Stimulated activated naive CD8-positive, alpha-beta T cell treated with anti-CD3 and anti-CD28 coated beads, Interleukin-15, amount 100 ng/mL, for 72 hours (primary cell): ENCODE measurements around the gene CNN2.
A peak's percentile ranks its signal among the peaks of the same experiment; 100 is the strongest.

ENCODE experiments used
- ATAC-seq: fragments of 150-1000 bp; cut with Tn5 transposase; 2 replicates; pipeline ENCODE4 v1.10.0; 2021; ENCODE audit warnings: mild to moderate bottlenecking, moderate library complexity
- DNase-seq, 2 donors: peaks; one replicate each; pipeline ENCODE4 v3.0.0; 2021 to 2022
- H3K27ac Mint-ChIP-seq, 2 donors: one replicate each; pipeline ENCODE4 v1.8.0; 2022; ENCODE audit warnings: mild to moderate bottlenecking in 2 of 2, mixed read lengths in 2 of 2, moderate library complexity in 2 of 2
- H3K27me3 Mint-ChIP-seq: one replicate; pipeline ENCODE4 v1.8.0; 2022; ENCODE audit warnings: mixed read lengths
- H3K4me1 Mint-ChIP-seq: one replicate; pipeline ENCODE4 v1.8.0; 2022; ENCODE audit warnings: mild to moderate bottlenecking, mixed read lengths
- H3K4me3 Mint-ChIP-seq, 2 donors: one replicate each; pipeline ENCODE4 v1.8.0; 2022; ENCODE audit warnings: mild to moderate bottlenecking in 2 of 2, mixed read lengths in 2 of 2, moderate library complexity in 1 of 2
- H3K9me3 Mint-ChIP-seq, 2 donors: one replicate each; pipeline ENCODE4 v1.8.0; 2022; ENCODE audit warnings: mixed read lengths in 2 of 2

Gene CNN2

DNA sequence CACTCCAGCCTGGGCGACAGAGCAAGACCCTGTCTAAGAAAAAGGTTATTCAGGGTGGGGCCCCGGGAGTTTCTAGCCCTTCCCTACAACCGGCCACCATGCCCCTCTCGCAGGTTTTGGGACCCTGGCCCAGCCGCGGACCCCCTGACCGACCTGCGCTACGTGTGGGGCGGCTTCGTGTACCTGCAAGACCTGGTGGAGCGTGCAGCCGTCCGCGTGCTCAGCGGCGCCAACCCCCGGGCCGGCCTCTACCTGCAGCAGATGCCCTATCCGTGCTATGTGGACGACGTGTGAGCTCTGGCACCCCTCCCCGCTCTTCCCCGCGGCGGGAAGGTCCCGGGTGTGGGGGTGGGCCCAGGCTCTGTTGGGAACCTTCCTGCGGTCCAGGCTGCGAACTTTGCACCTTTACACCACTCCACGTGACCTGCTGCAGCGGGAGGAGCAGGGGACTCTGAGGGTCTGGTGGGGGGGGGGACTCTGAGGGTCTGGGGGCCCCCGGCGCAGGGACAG, 19.8 kb downstream of the CNN2 start:
- Mint-ChIP-seq H3K4me1 (peaks cover 17% of the 10 kb centered on the region), H3K27me3 (no peaks in the 10 kb centered on the region), H3K27ac (no peak overlapping the region), H3K9me3 (no peaks in the 10 kb centered on the region), H3K4me3 (no peak overlapping the region)
- DNase-seq (no peak), ATAC-seq (no peak)

DNA sequence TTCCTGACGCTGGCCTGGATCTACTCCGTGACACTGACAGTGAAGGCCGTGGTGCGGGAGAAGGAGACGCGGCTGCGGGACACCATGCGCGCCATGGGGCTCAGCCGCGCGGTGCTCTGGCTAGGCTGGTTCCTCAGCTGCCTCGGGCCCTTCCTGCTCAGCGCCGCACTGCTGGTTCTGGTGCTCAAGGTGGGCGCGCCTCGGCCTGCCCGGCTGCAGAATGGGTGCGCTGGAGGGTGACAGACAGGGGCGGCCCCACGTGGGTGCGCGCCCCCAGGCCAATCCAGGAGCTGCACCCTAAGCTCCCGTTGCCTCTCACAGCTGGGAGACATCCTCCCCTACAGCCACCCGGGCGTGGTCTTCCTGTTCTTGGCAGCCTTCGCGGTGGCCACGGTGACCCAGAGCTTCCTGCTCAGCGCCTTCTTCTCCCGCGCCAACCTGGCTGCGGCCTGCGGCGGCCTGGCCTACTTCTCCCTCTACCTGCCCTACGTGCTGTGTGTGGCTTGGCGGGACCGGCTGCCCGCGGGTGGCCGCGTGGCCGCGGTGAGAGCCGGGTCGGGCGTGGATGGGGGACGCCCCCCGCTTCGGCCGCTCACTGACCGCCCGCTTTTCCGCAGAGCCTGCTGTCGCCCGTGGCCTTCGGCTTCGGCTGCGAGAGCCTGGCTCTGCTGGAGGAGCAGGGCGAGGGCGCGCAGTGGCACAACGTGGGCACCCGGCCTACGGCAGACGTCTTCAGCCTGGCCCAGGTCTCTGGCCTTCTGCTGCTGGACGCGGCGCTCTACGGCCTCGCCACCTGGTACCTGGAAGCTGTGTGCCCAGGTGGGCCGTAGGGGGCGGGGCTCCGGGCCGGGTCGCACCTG, 20.7 kb downstream of the CNN2 start:
- Mint-ChIP-seq H3K4me3 (no peak overlapping the region), H3K9me3 (no peaks in the 10 kb centered on the region), H3K4me1 (peaks cover 18% of the 10 kb centered on the region), H3K27me3 (no peaks in the 10 kb centered on the region), H3K27ac (no peak overlapping the region)
- ATAC-seq (no peak), DNase-seq (no peak)

DNA sequence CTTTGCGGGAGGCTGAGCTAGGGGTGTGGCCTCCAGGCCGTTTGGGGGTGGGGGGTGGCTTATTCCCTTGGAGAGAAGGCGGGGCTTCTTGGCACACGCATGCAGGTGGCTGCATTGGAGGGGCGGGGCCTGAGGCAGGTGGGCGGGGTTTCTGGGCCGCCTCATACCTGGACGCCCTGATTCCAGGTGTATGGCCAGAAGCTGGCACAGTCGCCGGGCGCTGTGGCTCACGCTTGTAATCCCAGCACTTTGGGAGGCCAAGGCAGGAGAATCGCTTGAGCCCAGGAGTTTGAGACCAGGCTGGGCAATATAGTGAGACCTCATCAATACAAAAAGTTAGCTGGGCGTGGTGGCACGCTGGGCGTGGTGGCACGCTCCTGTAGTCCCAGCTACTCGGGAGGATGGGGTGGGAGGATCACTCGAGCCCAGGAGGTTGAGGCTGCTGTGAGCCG, 21.3 kb downstream of the CNN2 start:
- no peaks in the 10 kb centered on the region for H3K27me3 Mint-ChIP-seq
- H3K27ac Mint-ChIP-seq, result no peak overlapping the region
- DNase-seq (no peak), ATAC-seq (no peak)
- no peak overlapping the region for H3K4me3 Mint-ChIP-seq
- H3K4me1 Mint-ChIP-seq, result peaks cover 13% of the 10 kb centered on the region
- no peaks in the 10 kb centered on the region for H3K9me3 Mint-ChIP-seq

DNA sequence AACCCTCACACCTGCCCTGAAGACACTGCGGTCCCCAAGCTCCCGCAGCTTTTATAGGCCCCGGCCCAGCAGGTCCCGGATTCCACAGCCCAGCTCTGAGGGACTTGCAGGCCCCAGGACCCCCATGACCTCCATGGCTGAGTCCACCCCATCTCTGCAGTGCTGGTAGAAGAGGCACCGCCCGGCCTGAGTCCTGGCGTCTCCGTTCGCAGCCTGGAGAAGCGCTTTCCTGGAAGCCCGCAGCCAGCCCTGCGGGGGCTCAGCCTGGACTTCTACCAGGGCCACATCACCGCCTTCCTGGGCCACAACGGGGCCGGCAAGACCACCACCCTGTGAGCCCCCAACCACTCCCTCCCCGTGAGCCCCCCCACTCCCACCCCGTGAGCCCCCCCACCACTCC, 22.7 kb downstream of the CNN2 start:
- Mint-ChIP-seq H3K27ac (no peak overlapping the region), H3K27me3 (no peaks in the 10 kb centered on the region), H3K9me3 (no peaks in the 10 kb centered on the region), H3K4me1 (peaks cover 7% of the 10 kb centered on the region), H3K4me3 (no peak overlapping the region)
- DNase-seq, result no peak
- no peak for ATAC-seq

GRCh38 chr19:1049800-1050199, 23.4 kb downstream of the CNN2 start:
- ATAC-seq (no peak), DNase-seq (no peak)
- H3K9me3 Mint-ChIP-seq, result no peaks in the 10 kb centered on the region
- no peak overlapping the region for H3K4me3 Mint-ChIP-seq
- peaks cover 7% of the 10 kb centered on the region for H3K4me1 Mint-ChIP-seq
- H3K27ac Mint-ChIP-seq, result no peak overlapping the region
- no peaks in the 10 kb centered on the region for H3K27me3 Mint-ChIP-seq

GRCh38 chr19:1050989-1051788, 24.8 kb downstream of the CNN2 start:
- Mint-ChIP-seq H3K4me3 (no peak overlapping the region), H3K9me3 (peaks cover 0 to 3% of the 10 kb centered on the region in 2 donors), H3K27me3 (no peaks in the 10 kb centered on the region), H3K4me1 (peaks cover 7% of the 10 kb centered on the region), H3K27ac (peak overlapping the region in 1 of 2 donors; percentile 21)
- ATAC-seq, result no peak
- DNase-seq, result no peak

GRCh38 chr19:1051791-1052190, 25.4 kb downstream of the CNN2 start:
- H3K4me3 Mint-ChIP-seq, result no peak overlapping the region
- no peaks in the 10 kb centered on the region for H3K27me3 Mint-ChIP-seq
- ATAC-seq (no peak), DNase-seq (no peak)
- H3K9me3 Mint-ChIP-seq, result peaks cover 3 to 9% of the 10 kb centered on the region in 2 donors
- H3K4me1 Mint-ChIP-seq, result peaks cover 7% of the 10 kb centered on the region
- H3K27ac Mint-ChIP-seq, result peak overlapping the region in 1 of 2 donors; percentile 21

DNA sequence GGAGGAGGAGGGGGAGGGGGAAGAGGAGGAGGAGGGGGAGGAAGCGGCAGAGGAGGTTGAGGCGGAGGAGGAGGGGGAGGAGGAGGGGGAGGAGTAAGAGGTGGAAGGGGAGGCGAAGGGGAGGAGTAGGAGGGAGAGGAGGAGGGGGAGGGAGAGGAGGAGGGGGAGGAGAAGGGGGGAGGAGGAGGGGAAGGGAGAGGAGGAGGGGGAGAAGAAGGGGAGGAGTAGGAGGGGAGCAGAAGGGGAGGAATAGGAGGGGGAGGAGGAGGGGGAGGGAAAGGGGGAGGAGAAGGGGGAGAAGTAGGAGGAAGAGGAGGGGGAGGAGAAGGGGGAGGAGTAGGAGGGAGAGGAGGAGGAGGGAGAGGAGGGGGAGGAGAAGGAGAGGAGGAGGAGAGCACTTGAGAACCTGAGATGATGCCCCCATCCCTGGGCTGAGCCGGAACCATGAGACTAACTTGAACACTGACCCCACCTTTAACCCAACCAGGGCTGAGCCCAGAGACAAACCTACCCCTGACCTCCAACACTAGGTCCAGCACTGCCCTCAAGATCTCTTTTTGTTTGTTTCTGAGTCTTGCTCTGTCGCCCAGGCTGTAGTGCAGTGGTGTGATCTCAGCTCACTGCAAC, 26.1 kb downstream of the CNN2 start:
- peaks cover 10% of the 10 kb centered on the region for H3K4me1 Mint-ChIP-seq
- H3K27ac Mint-ChIP-seq, result no peak overlapping the region
- ATAC-seq (no peak), DNase-seq (no peak)
- no peak overlapping the region for H3K4me3 Mint-ChIP-seq
- H3K27me3 Mint-ChIP-seq, result no peaks in the 10 kb centered on the region
- H3K9me3 Mint-ChIP-seq, result peaks cover 7 to 15% of the 10 kb centered on the region in 2 donors

- H3K27me3 Mint-ChIP-seq, result no peaks in the 10 kb centered on the region
- H3K9me3 Mint-ChIP-seq, result peaks cover 9 to 25% of the 10 kb centered on the region in 2 donors
- DNase-seq (no peak), ATAC-seq (no peak)
- no peak overlapping the region for H3K27ac Mint-ChIP-seq
- H3K4me3 Mint-ChIP-seq, result no peak overlapping the region
- H3K4me1 Mint-ChIP-seq, result peaks cover 20% of the 10 kb centered on the region
Observed at GRCh38 chr19:1053176-1054101, 27.0 kb downstream of the CNN2 start.

DNA sequence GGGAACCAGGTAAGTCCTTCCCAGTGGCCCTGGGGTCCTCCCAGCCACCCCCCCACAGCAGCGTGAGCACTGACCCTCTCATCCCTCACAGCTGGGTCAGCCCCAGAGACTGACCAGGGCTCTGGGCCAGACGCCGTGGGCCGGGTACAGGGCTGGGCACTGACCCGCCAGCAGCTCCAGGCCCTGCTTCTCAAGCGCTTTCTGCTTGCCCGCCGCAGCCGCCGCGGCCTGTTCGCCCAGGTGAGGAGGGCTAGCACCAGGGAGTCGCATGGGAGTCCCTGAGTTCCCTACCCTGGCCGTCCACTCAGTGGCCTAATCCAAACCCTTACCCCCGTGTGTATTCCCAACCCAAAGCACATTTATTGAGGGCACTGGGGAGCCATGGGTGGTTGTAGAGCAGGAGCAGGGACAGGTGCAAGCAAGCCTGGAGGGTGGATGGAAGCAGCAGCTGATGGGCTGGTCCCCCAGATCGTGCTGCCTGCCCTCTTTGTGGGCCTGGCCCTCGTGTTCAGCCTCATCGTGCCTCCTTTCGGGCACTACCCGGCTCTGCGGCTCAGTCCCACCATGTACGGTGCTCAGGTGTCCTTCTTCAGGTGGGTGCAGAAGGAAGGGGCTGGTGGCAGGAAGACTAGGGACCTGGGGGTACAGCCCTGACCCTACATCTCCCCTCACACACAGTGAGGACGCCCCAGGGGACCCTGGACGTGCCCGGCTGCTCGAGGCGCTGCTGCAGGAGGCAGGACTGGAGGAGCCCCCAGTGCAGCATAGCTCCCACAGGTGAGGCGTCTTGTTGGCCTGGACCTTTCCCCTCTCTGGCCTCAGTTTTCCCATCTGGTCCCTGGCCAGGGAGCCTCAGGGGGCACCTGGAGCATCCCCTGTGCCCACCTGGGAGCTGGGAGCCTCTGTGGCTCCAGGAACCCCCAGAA, 28.0 kb downstream of the CNN2 start:
- Mint-ChIP-seq H3K27me3 (no peaks in the 10 kb centered on the region), H3K4me3 (no peak overlapping the region), H3K27ac (no peak overlapping the region), H3K4me1 (peaks cover 22% of the 10 kb centered on the region), H3K9me3 (peaks cover 9 to 27% of the 10 kb centered on the region in 2 donors)
- DNase-seq (no peak), ATAC-seq (no peak)

DNA sequence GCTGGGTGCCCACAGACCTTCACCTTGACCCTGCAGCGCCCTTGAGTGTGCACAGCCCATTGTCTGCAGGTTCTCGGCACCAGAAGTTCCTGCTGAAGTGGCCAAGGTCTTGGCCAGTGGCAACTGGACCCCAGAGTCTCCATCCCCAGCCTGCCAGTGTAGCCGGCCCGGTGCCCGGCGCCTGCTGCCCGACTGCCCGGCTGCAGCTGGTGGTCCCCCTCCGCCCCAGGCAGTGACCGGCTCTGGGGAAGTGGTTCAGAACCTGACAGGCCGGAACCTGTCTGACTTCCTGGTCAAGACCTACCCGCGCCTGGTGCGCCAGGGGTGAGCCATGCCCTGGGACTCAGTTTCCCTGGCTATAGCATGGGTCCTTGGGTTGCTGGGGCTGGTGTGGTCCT, 28.6 kb downstream of the CNN2 start:
- H3K4me3 Mint-ChIP-seq, result no peak overlapping the region
- H3K4me1 Mint-ChIP-seq, result peaks cover 22% of the 10 kb centered on the region
- H3K27me3 Mint-ChIP-seq, result no peaks in the 10 kb centered on the region
- peaks cover 9 to 27% of the 10 kb centered on the region in 2 donors for H3K9me3 Mint-ChIP-seq
- DNase-seq, result no peak
- H3K27ac Mint-ChIP-seq, result no peak overlapping the region
- no peak for ATAC-seq

DNA sequence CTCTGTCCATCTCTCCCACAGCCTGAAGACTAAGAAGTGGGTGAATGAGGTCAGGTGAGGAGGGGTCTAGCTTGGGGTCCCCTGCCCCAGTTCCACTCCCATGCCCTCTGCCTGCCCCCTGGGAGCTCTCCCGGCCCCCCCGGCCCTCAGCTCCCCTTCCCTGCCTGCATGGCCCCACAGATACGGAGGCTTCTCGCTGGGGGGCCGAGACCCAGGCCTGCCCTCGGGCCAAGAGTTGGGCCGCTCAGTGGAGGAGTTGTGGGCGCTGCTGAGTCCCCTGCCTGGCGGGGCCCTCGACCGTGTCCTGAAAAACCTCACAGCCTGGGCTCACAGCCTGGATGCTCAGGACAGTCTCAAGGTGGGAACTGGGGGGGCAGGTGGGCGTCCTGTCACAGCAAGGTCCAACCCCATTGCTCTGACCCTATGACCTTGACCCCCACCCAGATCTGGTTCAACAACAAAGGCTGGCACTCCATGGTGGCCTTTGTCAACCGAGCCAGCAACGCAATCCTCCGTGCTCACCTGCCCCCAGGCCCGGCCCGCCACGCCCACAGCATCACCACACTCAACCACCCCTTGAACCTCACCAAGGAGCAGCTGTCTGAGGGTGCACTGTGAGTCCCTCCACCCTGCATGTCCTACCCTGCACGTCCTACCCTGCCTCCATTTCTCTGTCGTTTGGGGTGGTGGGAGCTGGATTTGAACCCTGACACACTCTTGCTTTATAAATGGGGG, 29.6 kb downstream of the CNN2 start:
- ATAC-seq (no peak), DNase-seq (no peak)
- Mint-ChIP-seq H3K9me3 (peaks cover 9 to 27% of the 10 kb centered on the region in 2 donors), H3K4me3 (no peak overlapping the region), H3K27me3 (no peaks in the 10 kb centered on the region), H3K27ac (no peak overlapping the region), H3K4me1 (peaks cover 22% of the 10 kb centered on the region)

DNA sequence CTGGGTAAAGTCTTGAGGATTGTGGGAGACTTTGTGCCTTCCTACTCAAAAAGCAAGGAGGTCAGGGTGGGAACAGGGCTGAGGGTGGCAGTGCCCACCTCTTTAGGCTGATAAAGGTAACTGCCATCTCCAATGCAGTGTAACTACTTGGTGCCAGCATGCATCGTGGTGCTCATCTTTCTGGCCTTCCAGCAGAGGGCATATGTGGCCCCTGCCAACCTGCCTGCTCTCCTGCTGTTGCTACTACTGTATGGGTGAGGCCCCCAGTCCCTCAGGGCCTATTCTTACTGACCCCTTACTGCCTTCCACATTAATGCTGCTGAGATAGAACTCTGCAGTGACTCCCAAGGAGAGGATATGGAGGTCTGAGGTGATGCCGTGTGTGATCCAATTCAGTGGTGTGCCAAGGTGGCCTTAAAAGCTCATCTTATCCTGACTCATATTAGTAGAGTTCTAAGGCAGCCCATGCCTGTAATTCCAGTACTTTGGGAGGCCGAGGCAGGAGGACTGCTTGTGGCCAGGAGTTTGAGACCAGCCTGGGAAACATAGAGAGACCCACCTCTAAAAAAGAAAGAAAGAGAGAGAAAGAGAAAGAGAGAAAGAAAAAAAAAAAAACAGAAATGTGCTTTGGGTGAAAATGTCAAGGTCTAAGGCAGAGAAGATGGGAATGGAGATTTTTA, 30.9 kb downstream of the CNN2 start:
- no peak overlapping the region for H3K27ac Mint-ChIP-seq
- peaks cover 9 to 27% of the 10 kb centered on the region in 2 donors for H3K9me3 Mint-ChIP-seq
- peak; percentile 55 for ATAC-seq
- DNase-seq, result no peak
- no peak overlapping the region for H3K4me3 Mint-ChIP-seq
- H3K4me1 Mint-ChIP-seq, result peaks cover 15% of the 10 kb centered on the region
- H3K27me3 Mint-ChIP-seq, result no peaks in the 10 kb centered on the region
